Right atrium auricular region (tissue), 2 donors: ENCODE results near the gene HNRNPAB. TPM values are rescaled to one million over a fixed set of nuclear protein-coding genes. Genes with fewer than 3 reads are reported as not detected.

Experiments used
- DNase-seq: peaks from one replicate; pipeline ENCODE4 v3.0.0-alpha.2; 2019; ENCODE audit warnings: low spot score
- H3K27ac ChIP-seq, 2 donors: fragments of 200-600 bp; sonication (generic); 1 replicate in 1 of 2; 2 replicates in 1 of 2; pipeline ENCODE4 v1.5.1; 2016 to 2019
- H3K27me3 ChIP-seq, 2 donors: fragments of 200-600 bp; sonication (generic); one replicate each; pipeline versions ENCODE4 v1.5.1 to v1.6.0; 2017 to 2019
- H3K36me3 ChIP-seq: fragments of 200-600 bp; sonication (generic); one replicate; pipeline ENCODE4 v1.5.1; 2016
- H3K4me1 ChIP-seq, 2 donors: fragments of 200-600 bp; sonication (generic); one replicate each; pipeline versions ENCODE4 v1.5.1 to v1.6.0; 2017 to 2019
- H3K4me3 ChIP-seq, 2 donors: fragments of 200-600 bp; sonication (generic); 1 replicate in 1 of 2; 2 replicates in 1 of 2; pipeline ENCODE4 v1.5.1; 2017 to 2019; ENCODE audit warnings: mild to moderate bottlenecking in 1 of 2, moderate library complexity in 1 of 2
- H3K9me3 ChIP-seq, 2 donors: fragments of 200-600 bp; sonication (generic); one replicate each; pipeline ENCODE4 v1.5.1; 2019
- CTCF ChIP-seq, 2 donors: fragments of 200-600 bp; sonication (generic); IDR thresholded peaks; one replicate each; pipeline ENCODE4 v1.5.1; 2019; ENCODE audit warnings: antibody characterized with exemption in 2 of 2
- total RNA-seq, 2 donors: library from RNA; depleted of rRNA; stranded (reverse); fragments of >200 nt; gene quantifications; one replicate each; pipeline ENCODE4 v1.1.0, GENCODE V29; 2016

Gene HNRNPAB
- total RNA-seq, 2 donors from 2014 or later = 62.4 to 69.1 TPM

- no peak for DNase-seq
- Histone ChIP-seq H3K4me1 (peaks cover 0 to 54% of the 10 kb centered on the region in 2 donors), H3K36me3 (no peaks in the 10 kb centered on the region), H3K27ac (peak overlapping the region in 1 of 2 donors; percentile 86), H3K9me3 (no peaks in the 10 kb centered on the region), H3K27me3 (no peaks in the 10 kb centered on the region), H3K4me3 (no peak overlapping the region)
- no peak for TF ChIP-seq CTCF (IDR thresholded peaks at IDR 0.05)
Measured at GRCh38 chr5:178241688-178242231, 37.4 kb downstream of the HNRNPAB start.

- DNase-seq = no peak
- H3K4me3 ChIP-seq = no peak overlapping the region
- H3K9me3 ChIP-seq = no peaks in the 10 kb centered on the region
- no peaks in the 10 kb centered on the region for H3K36me3 ChIP-seq
- H3K27me3 ChIP-seq = no peaks in the 10 kb centered on the region
- TF ChIP-seq CTCF (IDR thresholded peaks at IDR 0.05) = no peak
- peak overlapping the region in 1 of 2 donors; percentile 6 for H3K27ac ChIP-seq
- peaks cover 0 to 47% of the 10 kb centered on the region in 2 donors for H3K4me1 ChIP-seq
Measured at GRCh38 chr5:178242416-178242815, 38.1 kb downstream of the HNRNPAB start.

GRCh38 chr5:178244576-178244975 is 40.2 kb downstream of the HNRNPAB start:
- no peak overlapping the region for H3K4me3 ChIP-seq
- no peaks in the 10 kb centered on the region for H3K36me3 ChIP-seq
- peaks cover 0 to 27% of the 10 kb centered on the region in 2 donors for H3K4me1 ChIP-seq
- no peak for DNase-seq
- H3K27me3 ChIP-seq = no peaks in the 10 kb centered on the region
- H3K27ac ChIP-seq = no peak overlapping the region
- no peak for TF ChIP-seq CTCF (IDR thresholded peaks at IDR 0.05)
- H3K9me3 ChIP-seq = no peaks in the 10 kb centered on the region

GRCh38 chr5:178245389-178245788 is 41.1 kb downstream of the HNRNPAB start:
- no peak for TF ChIP-seq CTCF (IDR thresholded peaks at IDR 0.05)
- no peak for DNase-seq
- Histone ChIP-seq H3K9me3 (no peaks in the 10 kb centered on the region), H3K27ac (no peak overlapping the region), H3K36me3 (no peaks in the 10 kb centered on the region), H3K27me3 (no peaks in the 10 kb centered on the region), H3K4me1 (peaks cover 0 to 25% of the 10 kb centered on the region in 2 donors), H3K4me3 (no peak overlapping the region)

GRCh38 chr5:178246624-178247279 is 42.4 kb downstream of the HNRNPAB start:
- no peak for DNase-seq
- no peak for TF ChIP-seq CTCF (IDR thresholded peaks at IDR 0.05)
- Histone ChIP-seq H3K4me1 (peaks cover 0 to 11% of the 10 kb centered on the region in 2 donors), H3K27ac (no peak overlapping the region), H3K4me3 (no peak overlapping the region), H3K36me3 (no peaks in the 10 kb centered on the region), H3K9me3 (no peaks in the 10 kb centered on the region), H3K27me3 (no peaks in the 10 kb centered on the region)
